Calu3 (cell line): ENCODE data around the gene ERLEC1. TPM values are rescaled to one million over a fixed set of nuclear protein-coding genes. Genes with fewer than 3 reads are reported as not detected.

Experiments
- Bru-seq: library from RNA; stranded (reverse); fragments of 400-500 nt; gene quantifications from one replicate; lab custom pipeline; 2021; lab: Mats Ljungman, UMichigan
- BruChase-seq, 2 experiments: library from RNA; stranded (reverse); fragments of 400-500 nt; gene quantifications; one replicate each; lab custom pipeline; 2021; lab: Mats Ljungman, UMichigan
- BruUV-seq: library from RNA; stranded (reverse); fragments of 400-500 nt; replicated peaks from 2 replicates; lab custom pipeline; 2021; lab: Mats Ljungman, UMichigan
- CTCF ChIA-PET: fragments of 300-600 bp; sonication (Branson Sonifier 250); formaldehyde crosslinking; loops from one replicate; lab custom pipeline; 2022; ENCODE audit warnings: antibody characterized with exemption; lab: Charles Lee
- DNase-seq: peaks from one replicate; pipeline ENCODE4 v3.0.0; 2022
- H3K27ac Mint-ChIP-seq: one replicate; pipeline ENCODE4 v1.8.0; 2022; ENCODE audit warnings: mixed read lengths; ENCODE audit not compliant: unreplicated experiment
- H3K27me3 Mint-ChIP-seq: one replicate; pipeline ENCODE4 v1.8.0; 2022; ENCODE audit warnings: mixed read lengths; ENCODE audit not compliant: unreplicated experiment
- H3K36me3 Mint-ChIP-seq: one replicate; pipeline ENCODE4 v1.8.0; 2022; ENCODE audit warnings: mild to moderate bottlenecking, moderate library complexity, mixed read lengths; ENCODE audit not compliant: insufficient read depth, unreplicated experiment
- H3K4me1 Mint-ChIP-seq: one replicate; pipeline ENCODE4 v1.8.0; 2022; ENCODE audit warnings: mild to moderate bottlenecking, low read depth, mixed read lengths; ENCODE audit not compliant: unreplicated experiment
- H3K4me3 Mint-ChIP-seq: one replicate; pipeline ENCODE4 v1.8.0; 2022; ENCODE audit warnings: mild to moderate bottlenecking, low read depth, moderate library complexity, mixed read lengths; ENCODE audit not compliant: unreplicated experiment
- H3K9me3 Mint-ChIP-seq: one replicate; pipeline ENCODE4 v1.8.0; 2022; ENCODE audit warnings: low read depth, mixed read lengths; ENCODE audit not compliant: unreplicated experiment
- CTCF ChIP-seq: fragments of 200-600 bp; IDR thresholded peaks from one replicate; pipeline ENCODE4 v1.8.0; 2022; ENCODE audit warnings: antibody characterized with exemption; ENCODE audit not compliant: unreplicated experiment
- intact Hi-C: fragments of 100-400 bp; cut with micrococcal nuclease; formaldehyde crosslinking; loops from one replicate; pipeline ENCODE4 v1.10.0; 2022; ENCODE audit not compliant: unreplicated experiment
- long read RNA-seq: library from polyadenylated mRNA; stranded (forward); transcript quantifications from one replicate; pipeline ENCODE4 v2.0.0, GENCODE V29; 2022
- total RNA-seq: library from RNA; stranded (reverse); gene quantifications from 2 replicates; pipeline ENCODE4 v1.2.3, GENCODE V29; 2022

The ERLEC1 gene, protein sequence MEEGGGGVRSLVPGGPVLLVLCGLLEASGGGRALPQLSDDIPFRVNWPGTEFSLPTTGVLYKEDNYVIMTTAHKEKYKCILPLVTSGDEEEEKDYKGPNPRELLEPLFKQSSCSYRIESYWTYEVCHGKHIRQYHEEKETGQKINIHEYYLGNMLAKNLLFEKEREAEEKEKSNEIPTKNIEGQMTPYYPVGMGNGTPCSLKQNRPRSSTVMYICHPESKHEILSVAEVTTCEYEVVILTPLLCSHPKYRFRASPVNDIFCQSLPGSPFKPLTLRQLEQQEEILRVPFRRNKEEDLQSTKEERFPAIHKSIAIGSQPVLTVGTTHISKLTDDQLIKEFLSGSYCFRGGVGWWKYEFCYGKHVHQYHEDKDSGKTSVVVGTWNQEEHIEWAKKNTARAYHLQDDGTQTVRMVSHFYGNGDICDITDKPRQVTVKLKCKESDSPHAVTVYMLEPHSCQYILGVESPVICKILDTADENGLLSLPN
- 49.0 and 51.9 TPM in 2 replicates for total RNA-seq
- percentile 80 among the genes with signal in this experiment for Bru-seq, nascent RNA
- percentile 84 among the genes with signal in this experiment for BruChase-seq, experiment 1, labeled RNA remaining after a 6-hour chase
- percentile 77 among the genes with signal in this experiment for BruChase-seq, experiment 2, labeled RNA remaining after a 2-hour chase
- long read RNA-seq, transcript ERLEC1-202 (13 exons, 2,271 nt) = minor isoform, 18 of 161 reads
- long read RNA-seq, transcript ERLEC1-201 (14 exons, 2,433 nt) = major isoform, 96 of 161 reads
- long read RNA-seq, partial matches to known transcripts = 4 of 161 reads
- long read RNA-seq, other reads (novel, unspliced or antisense) = 42 of 161 reads

DNA sequence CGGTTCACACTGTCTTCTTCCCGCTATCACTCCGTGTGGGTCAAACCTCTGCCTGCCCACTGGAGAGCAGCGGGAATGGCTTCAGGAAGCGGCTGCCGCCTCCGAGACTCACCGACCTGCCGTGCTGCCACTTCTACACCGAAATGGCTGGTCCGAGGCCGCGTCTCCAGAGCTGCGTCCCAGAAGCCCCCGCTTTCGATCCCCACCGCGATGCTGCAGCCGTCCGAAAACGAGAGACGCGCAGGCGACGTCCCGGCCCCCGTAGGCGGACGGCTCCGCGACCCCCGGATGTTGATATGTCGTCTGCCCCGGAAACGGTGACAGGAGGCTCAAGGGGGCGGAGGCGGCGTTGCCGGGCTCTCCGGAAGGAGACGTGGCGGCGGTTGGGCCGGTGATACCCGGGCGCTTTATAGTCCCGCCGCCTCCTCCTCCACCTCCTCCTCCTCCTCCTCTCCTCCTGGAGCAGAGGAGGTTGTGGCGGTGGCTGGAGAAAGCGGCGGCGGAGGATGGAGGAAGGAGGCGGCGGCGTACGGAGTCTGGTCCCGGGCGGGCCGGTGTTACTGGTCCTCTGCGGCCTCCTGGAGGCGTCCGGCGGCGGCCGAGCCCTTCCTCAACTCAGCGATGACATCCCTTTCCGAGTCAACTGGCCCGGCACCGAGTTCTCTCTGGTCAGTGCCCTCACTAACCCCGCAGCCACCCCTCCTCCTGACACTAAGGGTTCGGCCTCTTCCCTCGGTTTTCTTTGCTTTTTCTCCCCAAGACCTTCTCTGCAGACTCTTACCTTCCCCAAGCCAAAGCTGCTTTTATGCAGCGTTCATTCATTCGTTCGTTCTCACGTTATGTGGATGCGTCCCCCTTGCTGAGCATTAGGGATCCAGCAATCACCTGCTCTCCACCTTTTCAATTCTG lies at the start of gene ERLEC1, which contains the start of gene ASB3:
Gene ERLEC1, plus strand, starts transcription at position 340 of the 909 bp plus-strand sequence. Its CDS starts 167 bp downstream, at position 507.
Gene ASB3, minus strand, starts transcription at position 249 of the 909 bp plus-strand sequence. CDS start 21,381 bp downstream, outside the sequence.
- DNase-seq = peak; percentile 90
- Mint-ChIP-seq H3K4me1 (peaks cover 19% of the 10 kb centered on the region), H3K36me3 (peaks cover 29% of the 10 kb centered on the region), H3K9me3 (no peaks in the 10 kb centered on the region), H3K27me3 (no peaks in the 10 kb centered on the region), H3K4me3 (peak within 1 kb of the TSS; percentile 94), H3K27ac (peak within 1 kb of the TSS; percentile 86)
- CTCF ChIA-PET = interaction anchor here (0.6 kb wide), 1 partner anchor 55 kb away, joined by 3 read pairs; no protein-coding TSS in a partner anchor
- intact Hi-C loops = no loop called here
- no peak for TF ChIP-seq CTCF
- no TSS peak for BruUV-seq

DNA sequence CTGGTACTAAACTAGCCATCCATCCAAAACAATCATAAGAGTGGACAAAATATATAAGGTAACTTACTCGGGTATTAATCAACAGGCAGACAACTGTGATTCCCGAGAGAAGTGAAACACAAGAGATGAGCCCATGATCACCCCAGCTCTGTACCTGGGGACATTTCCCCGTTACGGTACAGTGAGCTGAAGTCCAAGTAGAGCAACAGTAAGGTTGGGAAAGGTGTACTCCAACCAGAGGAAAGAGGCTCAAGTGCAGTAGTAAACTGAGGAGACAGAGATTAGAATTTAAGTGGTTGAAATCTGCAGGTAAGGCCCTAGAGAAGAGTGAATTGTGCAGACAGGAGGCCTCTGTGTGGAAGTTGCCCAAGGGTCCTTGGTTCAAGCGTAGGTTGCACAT lies 49.8 kb upstream of the ERLEC1 start:
- no peak for TF ChIP-seq CTCF
- CTCF ChIA-PET = no interaction called here

DNA sequence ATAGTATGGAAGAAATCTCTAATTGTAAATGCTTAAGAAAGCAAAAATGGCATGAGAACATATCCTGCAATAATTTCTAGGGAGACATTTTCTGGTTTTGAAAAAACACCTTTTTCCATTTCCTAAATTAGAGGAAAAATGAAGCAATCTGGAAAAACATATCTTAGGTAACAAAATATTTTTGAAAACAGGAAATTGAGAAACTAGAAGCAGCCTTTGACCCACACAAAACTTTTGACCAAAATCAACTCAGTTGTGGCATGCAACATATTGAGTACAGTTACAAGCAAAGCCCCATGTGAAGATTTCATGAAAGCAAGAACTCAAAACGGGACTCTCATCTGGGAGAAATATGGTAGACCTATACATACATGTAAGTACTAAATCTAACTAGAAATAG lies 47.8 kb upstream of the ERLEC1 start:
- Mint-ChIP-seq H3K4me3 (no peak overlapping the region), H3K27me3 (no peaks in the 10 kb centered on the region), H3K36me3 (no peaks in the 10 kb centered on the region), H3K9me3 (no peaks in the 10 kb centered on the region), H3K27ac (no peak overlapping the region), H3K4me1 (no peaks in the 10 kb centered on the region)
- intact Hi-C loops = no loop called here
- no TSS peak for BruUV-seq
- CTCF ChIA-PET = interaction anchor here (0.8 kb wide), 1 partner anchor 316 kb away, joined by 4 read pairs; no protein-coding TSS in a partner anchor
- no peak for TF ChIP-seq CTCF
- DNase-seq = no peak

More for the DNA sequence above, 49.8 kb upstream of the ERLEC1 start:
- no peaks in the 10 kb centered on the region for H3K36me3 Mint-ChIP-seq
- no peak overlapping the region for H3K27ac Mint-ChIP-seq
- no TSS peak for BruUV-seq
- intact Hi-C loops = no loop called here
- no peak for DNase-seq
- H3K9me3 Mint-ChIP-seq = no peaks in the 10 kb centered on the region
- H3K4me1 Mint-ChIP-seq = no peaks in the 10 kb centered on the region
- no peak overlapping the region for H3K4me3 Mint-ChIP-seq
- no peaks in the 10 kb centered on the region for H3K27me3 Mint-ChIP-seq
